Fibroblast of pulmonary artery (primary cell): Measurements from ENCODE around the gene ZFTA.

Source experiments
- DNase-seq: peaks from one replicate; pipeline ENCODE4 v3.0.0-alpha.2; 2010; ENCODE audit warnings: low read depth
- H3K4me3 ChIP-seq: replicated peaks from 2 replicates; pipeline ENCODE4 v1.5.1; 2011; ENCODE audit warnings: low read depth, mild to moderate bottlenecking, control low read depth, low read length, moderate library complexity
- CTCF ChIP-seq: IDR thresholded peaks from 2 replicates; pipeline ENCODE4 v1.5.1; 2011; ENCODE audit warnings: mild to moderate bottlenecking, control low read depth, low read length, inconsistent platforms; ENCODE audit errors: missing control alignments

Gene ZFTA

GRCh38 chr11:63768237-63769041 lies at the start of gene ZFTA:
TSS of gene ZFTA (minus strand) at chr11:63768775. CDS start at chr11:63768622, 153 bp downstream.
- H3K4me3 ChIP-seq = peak within 1 kb of the TSS; percentile 86

GRCh38 chr11:63817758-63818498 lies 49.4 kb upstream of the ZFTA start:
- TF ChIP-seq CTCF = no peak

More at GRCh38 chr11:63768237-63769041, at the start of gene ZFTA:
- no peak for TF ChIP-seq CTCF
- peak; percentile 61 for DNase-seq

GRCh38 chr11:63816732-63817131 lies 48.2 kb upstream of the ZFTA start:
- H3K4me3 ChIP-seq = no peak overlapping the region
- DNase-seq = no peak
- no peak for TF ChIP-seq CTCF

More at GRCh38 chr11:63817758-63818498, 49.4 kb upstream of the ZFTA start:
- no peak for DNase-seq
- no peak overlapping the region for H3K4me3 ChIP-seq

- no peak overlapping the region for H3K4me3 ChIP-seq
- TF ChIP-seq CTCF = no peak
- no peak for DNase-seq
These were observed 47.6 kb upstream of the ZFTA start for GRCh38 chr11:63816166-63816565.

GRCh38 chr11:63814383-63814736 lies 45.8 kb upstream of the ZFTA start:
- no peak for TF ChIP-seq CTCF
- no peak for DNase-seq
- peak overlapping the region; percentile 88 for H3K4me3 ChIP-seq

- no peak for TF ChIP-seq CTCF
- peak overlapping the region; percentile 88 for H3K4me3 ChIP-seq
- DNase-seq = peak; percentile 43
These were observed 45.2 kb upstream of the ZFTA start for GRCh38 chr11:63813563-63814382.
